GM12878 (cell line): Measurements from ENCODE around the gene TRPC4.

Experiments used
- EGR1 ChIP-seq, 2 experiments: IDR thresholded peaks; 1 replicate in 1 of 2; 2 replicates in 1 of 2; pipeline ENCODE4 v1.6.1; 2011 to 2012; ENCODE audit warnings: low read depth in 2 of 2, low read length in 2 of 2, borderline replicate concordance in 1 of 2, mild to moderate bottlenecking in 1 of 2, moderate library complexity in 1 of 2
- MAX ChIP-seq: IDR thresholded peaks from 2 replicates; pipeline ENCODE4 v1.6.1; 2012; ENCODE audit warnings: low read depth, low read length, improper control_type of control experiment
- YBX1 ChIP-seq: fragments of 450-650 bp; IDR thresholded peaks from 2 replicates; pipeline ENCODE4 v1.6.1; 2016; ENCODE audit warnings: antibody characterized with exemption
- ZNF274 ChIP-seq: IDR thresholded peaks from one replicate; pipeline ENCODE4 v1.8.0; 2011; ENCODE audit not compliant: insufficient read length, insufficient read depth

DNA sequence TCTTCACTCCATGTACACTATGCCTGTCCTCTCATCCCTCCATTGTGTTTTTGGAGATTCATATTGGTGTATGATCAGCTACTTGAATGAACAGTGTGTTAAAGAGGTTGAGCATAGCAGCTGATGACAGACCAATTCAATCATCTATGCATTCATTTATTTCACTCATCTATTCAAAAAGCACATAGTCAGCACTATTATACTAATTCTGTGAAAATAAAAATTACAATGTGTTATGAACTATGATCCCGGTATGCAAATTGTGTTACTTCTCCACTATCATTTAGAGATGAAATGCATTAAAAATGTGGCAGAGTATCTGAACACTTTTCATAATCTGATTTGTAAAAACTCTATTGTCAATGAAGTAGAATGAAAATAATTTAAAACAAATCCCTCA is 5.9 kb downstream of the TRPC4 start:
- TF ChIP-seq MAX (no peak), YBX1 (no peak), ZNF274 (no peak), EGR1 (IDR thresholded peaks at IDR 0.05; ENCODE audit: borderline replicate concordance in 1 of 2, low read depth in 2 of 2, low read length in 2 of 2) (no peak)
